Measurements from ENCODE around the gene UBXN4. TPM values are rescaled to one million over a fixed set of nuclear protein-coding genes. Genes with fewer than 3 reads are reported as not detected.

UBXN4 gene
- total RNA-seq, 1 donor from 2014 or later, result 36.6 TPM

- TF ChIP-seq CTCF (IDR thresholded peaks at IDR 0.05; ENCODE audit: insufficient read depth, low read length, severe bottlenecking), result no peak
- no peak for DNase-seq (ENCODE audit: low read depth)
- no peak for FAIRE-seq
- H3K36me3 ChIP-seq (ENCODE audit: control insufficient read depth, insufficient read depth, low read length), result peaks cover 13% of the 10 kb centered on the region
- no peak overlapping the region for H3K4me3 ChIP-seq (ENCODE audit: low read depth, low read length)
- H3K27me3 ChIP-seq (ENCODE audit: control insufficient read depth, insufficient read depth, low read length), result no peaks in the 10 kb centered on the region
These were observed 41.8 kb downstream of the UBXN4 start for GRCh38 chr2:135783439-135783838.

- no peaks in the 10 kb centered on the region for H3K27me3 ChIP-seq (ENCODE audit: control insufficient read depth, insufficient read depth, low read length)
- DNase-seq (ENCODE audit: low read depth) (no peak), FAIRE-seq (no peak)
- TF ChIP-seq CTCF (IDR thresholded peaks at IDR 0.05; ENCODE audit: insufficient read depth, low read length, severe bottlenecking), result no peak
- H3K4me3 ChIP-seq (ENCODE audit: low read depth, low read length), result no peak overlapping the region
- H3K36me3 ChIP-seq (ENCODE audit: control insufficient read depth, insufficient read depth, low read length), result peaks cover 10% of the 10 kb centered on the region
These were observed 43.4 kb downstream of the UBXN4 start for GRCh38 chr2:135785032-135785431.

- FAIRE-seq (no peak), DNase-seq (ENCODE audit: low read depth) (peak; percentile 32)
- no peak overlapping the region for H3K4me3 ChIP-seq (ENCODE audit: low read depth, low read length)
- no peaks in the 10 kb centered on the region for H3K27me3 ChIP-seq (ENCODE audit: control insufficient read depth, insufficient read depth, low read length)
- TF ChIP-seq CTCF (IDR thresholded peaks at IDR 0.05; ENCODE audit: insufficient read depth, low read length, severe bottlenecking), result no peak
- peaks cover 5% of the 10 kb centered on the region for H3K36me3 ChIP-seq (ENCODE audit: control insufficient read depth, insufficient read depth, low read length)
These were observed 45.2 kb downstream of the UBXN4 start for GRCh38 chr2:135786823-135787222.

- Histone ChIP-seq H3K27me3 (ENCODE audit: control insufficient read depth, insufficient read depth, low read length) (no peaks in the 10 kb centered on the region), H3K4me3 (ENCODE audit: low read depth, low read length) (no peak overlapping the region), H3K36me3 (ENCODE audit: control insufficient read depth, insufficient read depth, low read length) (peaks cover 1% of the 10 kb centered on the region)
- FAIRE-seq, result no peak
- DNase-seq (ENCODE audit: low read depth), result no peak
- no peak for TF ChIP-seq CTCF (IDR thresholded peaks at IDR 0.05; ENCODE audit: insufficient read depth, low read length, severe bottlenecking)
These were observed 48.8 kb downstream of the UBXN4 start for GRCh38 chr2:135790423-135790822.

GRCh38 chr2:135791418-135792190 is 49.9 kb downstream of the UBXN4 start:
- no peak for FAIRE-seq
- H3K36me3 ChIP-seq (ENCODE audit: control insufficient read depth, insufficient read depth, low read length), result no peaks in the 10 kb centered on the region
- peak; percentile 24 for DNase-seq (ENCODE audit: low read depth)
- no peak overlapping the region for H3K4me3 ChIP-seq (ENCODE audit: low read depth, low read length)
- H3K27me3 ChIP-seq (ENCODE audit: control insufficient read depth, insufficient read depth, low read length), result no peaks in the 10 kb centered on the region
- TF ChIP-seq CTCF (IDR thresholded peaks at IDR 0.05; ENCODE audit: insufficient read depth, low read length, severe bottlenecking), result no peak
